Neuron (in vitro differentiated cells): Measurements from ENCODE around the gene ERFL.
A peak's percentile ranks its signal among the peaks of the same experiment; 100 is the strongest.
"Not testable (repeated sequence)": the region's sequence is repeated elsewhere in the genome, so short reads cannot be mapped to it uniquely, and the experiment has no call there.

Experiments
- H2AFZ ChIP-seq: one replicate; pipeline ENCODE4 v1.6.1; 2013; ENCODE audit warnings: low read depth, mild to moderate bottlenecking, inconsistent platforms, low read length, moderate library complexity
- H3K27me3 ChIP-seq: one replicate; pipeline ENCODE4 v1.6.1; 2013; ENCODE audit warnings: low read length; ENCODE audit not compliant: insufficient read depth
- H3K36me3 ChIP-seq: one replicate; pipeline ENCODE4 v1.6.1; 2013; ENCODE audit warnings: low read length; ENCODE audit not compliant: insufficient read depth
- H3K4me1 ChIP-seq: one replicate; pipeline ENCODE4 v1.6.1; 2013; ENCODE audit warnings: low read length; ENCODE audit not compliant: insufficient read depth
- H3K4me3 ChIP-seq: 2 replicates; pipeline ENCODE4 v1.5.1; 2013; ENCODE audit warnings: mild to moderate bottlenecking, low read length, moderate library complexity
- H3K9me3 ChIP-seq: one replicate; pipeline ENCODE4 v1.6.1; 2013; ENCODE audit warnings: low read length

ERFL gene

DNA sequence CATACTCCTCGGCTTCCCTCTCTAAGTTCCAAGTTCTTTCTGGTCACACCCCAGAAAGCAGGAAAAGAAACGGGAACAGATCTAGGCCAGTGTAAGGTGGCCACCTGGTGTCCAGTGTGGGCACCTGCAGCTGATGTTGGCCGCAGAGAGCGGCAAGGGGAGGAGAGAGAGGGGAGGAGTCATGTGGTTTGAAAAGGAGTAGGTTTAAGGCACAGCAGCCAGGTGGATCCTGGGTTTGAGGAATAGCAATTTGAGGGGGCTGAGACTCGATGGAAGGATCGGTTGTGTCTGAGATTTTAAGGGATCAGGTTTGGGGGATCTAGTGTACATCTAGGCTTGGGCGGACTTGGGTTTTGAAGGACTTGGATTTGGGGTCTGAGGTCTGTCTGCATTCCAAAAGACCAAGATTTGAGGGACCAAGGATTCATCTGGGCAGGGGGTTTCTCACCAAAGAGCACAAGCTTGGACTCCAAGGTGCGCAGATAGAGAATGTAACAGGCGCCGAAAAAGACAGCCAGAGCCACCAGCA, 29.7 kb upstream of the ERFL start:
- Histone ChIP-seq H3K9me3 (no peaks in the 10 kb centered on the region), H3K4me1 (peaks cover 12% of the 10 kb centered on the region), H2AFZ (no peak overlapping the region), H3K4me3 (peak overlapping the region; percentile 73), H3K36me3 (peaks cover 5% of the 10 kb centered on the region), H3K27me3 (no peaks in the 10 kb centered on the region)

DNA sequence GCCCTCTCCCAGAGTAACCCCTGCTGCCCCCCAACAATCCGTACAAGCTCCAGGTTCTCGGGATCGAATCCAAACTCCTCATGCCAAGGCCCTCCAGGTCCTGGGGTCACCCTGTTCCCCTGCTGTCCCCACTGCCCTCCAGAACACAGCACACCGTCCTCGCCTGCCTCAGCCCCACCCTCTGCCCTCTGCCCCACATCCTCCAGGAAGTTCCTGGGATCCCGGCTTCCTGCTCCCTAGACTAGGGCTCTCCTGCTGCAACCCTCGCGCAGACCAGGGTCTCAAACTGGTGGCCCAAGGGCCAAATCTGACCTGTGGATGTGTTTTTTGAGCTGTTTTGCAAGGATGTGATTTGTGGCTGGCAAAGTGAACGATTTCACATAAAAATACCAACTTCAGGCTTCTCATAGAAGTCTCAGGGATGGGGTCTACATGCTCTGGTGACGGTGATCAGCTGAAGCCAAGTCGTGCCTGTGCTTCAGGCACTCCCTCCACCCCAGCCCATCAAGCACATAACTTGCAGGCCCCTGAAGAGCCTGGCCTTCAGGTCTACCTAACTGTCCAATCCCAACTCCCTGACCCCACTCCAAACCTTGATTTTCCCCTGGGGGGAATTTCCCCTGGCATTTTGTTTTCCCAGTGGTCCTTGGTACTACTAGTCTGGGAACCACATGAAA, 29.1 kb upstream of the ERFL start:
- peaks cover 12% of the 10 kb centered on the region for H3K4me1 ChIP-seq
- no peak overlapping the region for H2AFZ ChIP-seq
- no peak overlapping the region for H3K4me3 ChIP-seq
- H3K9me3 ChIP-seq = no peaks in the 10 kb centered on the region
- no peaks in the 10 kb centered on the region for H3K27me3 ChIP-seq
- H3K36me3 ChIP-seq = peaks cover 5% of the 10 kb centered on the region

DNA sequence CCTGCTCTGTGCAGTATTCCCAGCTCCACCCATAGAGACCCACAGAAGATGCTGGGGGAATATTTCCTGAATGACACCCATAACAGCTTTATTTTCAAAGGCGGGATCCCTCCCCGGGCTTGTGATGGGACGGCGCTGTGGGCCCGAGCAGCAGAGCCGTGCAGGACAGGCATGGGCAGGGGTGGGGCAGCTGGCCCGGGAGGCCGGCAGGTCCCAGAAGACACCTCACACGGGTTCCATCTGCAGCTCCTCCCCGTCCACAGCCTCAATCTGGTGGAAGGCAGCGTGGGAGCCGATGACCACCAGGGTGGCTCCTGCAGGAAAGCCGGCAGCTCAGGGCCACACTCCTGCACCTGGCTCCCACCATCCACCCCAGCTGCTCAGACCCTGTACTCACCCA, 28.4 kb upstream of the ERFL start:
- Histone ChIP-seq H3K4me1 (peaks cover 12% of the 10 kb centered on the region), H3K36me3 (peaks cover 5% of the 10 kb centered on the region), H2AFZ (no peak overlapping the region), H3K9me3 (no peaks in the 10 kb centered on the region), H3K27me3 (no peaks in the 10 kb centered on the region), H3K4me3 (no peak overlapping the region)

DNA sequence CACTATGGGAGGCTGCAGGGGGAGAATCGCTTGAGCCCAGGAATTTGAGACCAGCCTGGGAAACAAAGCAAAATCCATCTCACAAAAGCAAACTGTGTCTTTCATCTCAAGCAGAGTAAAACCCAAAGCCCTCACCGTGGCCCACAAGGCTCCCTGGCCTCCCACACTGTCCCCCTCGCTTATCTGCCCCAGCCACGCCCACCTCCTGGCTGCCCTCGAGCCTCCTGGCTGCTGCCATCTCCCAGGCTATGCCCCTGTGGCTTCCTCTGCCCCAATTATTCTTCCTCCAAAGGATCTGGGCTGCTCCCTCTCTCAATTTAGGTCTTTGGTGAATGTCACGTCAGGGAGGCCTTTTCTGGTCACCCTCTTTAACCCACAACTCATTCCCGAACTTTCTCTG, 27.3 kb upstream of the ERFL start:
- H3K4me1 ChIP-seq = peaks cover 12% of the 10 kb centered on the region
- H3K9me3 ChIP-seq = no peaks in the 10 kb centered on the region
- H3K4me3 ChIP-seq = no peak overlapping the region
- H3K36me3 ChIP-seq = peaks cover 5% of the 10 kb centered on the region
- H3K27me3 ChIP-seq = no peaks in the 10 kb centered on the region
- no peak overlapping the region for H2AFZ ChIP-seq

DNA sequence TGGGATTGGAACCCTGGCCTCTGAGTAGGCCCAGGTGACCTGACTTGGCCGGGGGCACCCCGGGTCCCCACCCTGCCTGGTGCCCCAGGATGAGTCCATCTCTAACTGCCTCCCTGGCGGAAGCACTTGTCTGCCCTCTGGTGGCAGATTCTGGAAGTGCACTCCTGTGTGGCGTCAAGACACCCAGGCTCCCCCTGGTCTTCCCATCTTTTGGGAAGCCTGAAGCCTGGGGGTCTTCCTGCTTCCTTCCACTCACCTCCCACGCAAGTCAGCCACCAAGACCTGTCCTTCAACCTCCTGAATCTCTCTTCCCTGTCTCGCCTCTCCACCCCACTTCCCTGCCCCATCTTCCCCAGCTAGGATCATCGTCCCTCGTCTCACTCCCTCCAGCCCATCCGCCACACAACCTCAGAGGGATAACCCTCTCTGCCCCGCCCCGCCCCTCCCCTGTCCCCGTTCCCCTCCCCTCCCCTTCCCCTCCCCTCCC, 23.5 kb upstream of the ERFL start:
- H3K36me3 ChIP-seq = peaks cover 4% of the 10 kb centered on the region
- no peak overlapping the region for H2AFZ ChIP-seq
- no peaks in the 10 kb centered on the region for H3K9me3 ChIP-seq
- no peak overlapping the region for H3K4me3 ChIP-seq
- H3K27me3 ChIP-seq = no peaks in the 10 kb centered on the region
- no peaks in the 10 kb centered on the region for H3K4me1 ChIP-seq

DNA sequence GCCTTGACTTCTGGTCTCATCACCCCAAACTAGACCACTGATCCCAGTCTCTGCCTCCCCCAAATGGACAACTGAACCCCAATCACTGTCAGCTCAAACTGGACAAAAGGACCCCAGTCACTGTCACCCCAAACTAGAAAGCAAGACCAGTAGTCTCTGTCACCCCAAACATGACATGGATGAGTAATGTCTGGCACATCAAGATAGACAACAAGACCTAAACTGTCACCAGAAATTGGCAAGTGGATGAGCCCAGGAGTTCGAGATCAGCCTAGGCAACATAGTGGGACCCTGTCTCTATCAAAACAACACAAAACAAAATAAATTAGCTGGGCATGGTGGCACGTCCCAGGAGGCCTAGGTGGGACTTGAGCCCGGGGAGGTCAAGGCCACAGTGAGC, 18.8 kb upstream of the ERFL start:
- Histone ChIP-seq H3K36me3 (no peaks in the 10 kb centered on the region), H3K27me3 (no peaks in the 10 kb centered on the region), H3K4me3 (no peak overlapping the region), H2AFZ (no peak overlapping the region), H3K9me3 (no peaks in the 10 kb centered on the region), H3K4me1 (no peaks in the 10 kb centered on the region)

DNA sequence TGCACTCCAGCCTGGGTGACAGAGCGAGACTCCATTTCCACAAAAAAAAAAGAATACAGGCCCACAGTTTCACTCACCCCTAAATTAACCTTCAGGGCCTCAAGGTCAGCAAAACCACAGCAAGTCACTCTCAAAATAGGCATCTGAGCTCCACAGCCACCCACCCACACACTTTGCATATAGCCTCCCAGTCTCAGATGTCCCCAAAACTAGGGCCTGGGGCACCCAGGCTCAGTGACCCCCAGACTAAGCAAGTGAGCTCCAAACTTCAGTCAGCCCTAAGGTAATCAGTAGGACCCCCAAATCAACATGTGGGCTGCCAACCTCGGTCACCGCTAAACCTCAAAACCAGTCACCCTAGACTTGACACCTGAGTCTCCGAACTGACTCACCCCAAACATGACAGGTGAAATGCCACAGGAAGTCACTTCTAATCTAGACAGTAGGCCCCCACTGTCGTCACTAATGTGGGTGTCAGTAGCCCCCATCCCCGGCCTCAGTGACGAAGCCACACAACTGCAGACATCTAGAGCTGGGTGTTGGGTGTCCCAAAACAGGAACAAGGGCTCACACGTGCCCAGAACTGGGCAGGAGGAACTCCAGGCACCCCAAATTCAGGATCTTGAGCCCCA, 17.0 kb upstream of the ERFL start:
- Histone ChIP-seq H3K27me3 (no peaks in the 10 kb centered on the region), H2AFZ (no peak overlapping the region), H3K9me3 (no peaks in the 10 kb centered on the region), H3K4me1 (peaks cover 3% of the 10 kb centered on the region), H3K4me3 (no peak overlapping the region), H3K36me3 (no peaks in the 10 kb centered on the region)

DNA sequence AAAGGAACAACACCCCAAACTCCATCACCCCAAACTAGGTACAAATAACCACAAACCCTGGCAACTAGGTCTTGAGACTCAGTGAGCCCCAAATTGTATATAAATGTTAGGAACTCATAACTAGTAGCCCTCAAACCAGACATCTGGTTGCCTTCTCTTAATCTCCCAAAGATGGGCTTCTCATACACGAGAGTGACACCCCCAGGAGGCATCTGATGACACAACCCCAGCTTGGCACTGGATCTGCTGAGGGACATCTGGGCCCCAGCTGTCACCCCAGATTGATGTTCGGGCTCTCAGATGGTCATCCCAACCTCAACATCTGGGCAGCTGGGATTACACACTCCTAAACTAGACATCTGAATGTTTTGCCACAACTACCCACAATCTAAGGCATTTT, 16.1 kb upstream of the ERFL start:
- Histone ChIP-seq H3K36me3 (no peaks in the 10 kb centered on the region), H3K27me3 (no peaks in the 10 kb centered on the region), H3K4me3 (no peak overlapping the region), H2AFZ (no peak overlapping the region), H3K9me3 (no peaks in the 10 kb centered on the region), H3K4me1 (peaks cover 5% of the 10 kb centered on the region)

DNA sequence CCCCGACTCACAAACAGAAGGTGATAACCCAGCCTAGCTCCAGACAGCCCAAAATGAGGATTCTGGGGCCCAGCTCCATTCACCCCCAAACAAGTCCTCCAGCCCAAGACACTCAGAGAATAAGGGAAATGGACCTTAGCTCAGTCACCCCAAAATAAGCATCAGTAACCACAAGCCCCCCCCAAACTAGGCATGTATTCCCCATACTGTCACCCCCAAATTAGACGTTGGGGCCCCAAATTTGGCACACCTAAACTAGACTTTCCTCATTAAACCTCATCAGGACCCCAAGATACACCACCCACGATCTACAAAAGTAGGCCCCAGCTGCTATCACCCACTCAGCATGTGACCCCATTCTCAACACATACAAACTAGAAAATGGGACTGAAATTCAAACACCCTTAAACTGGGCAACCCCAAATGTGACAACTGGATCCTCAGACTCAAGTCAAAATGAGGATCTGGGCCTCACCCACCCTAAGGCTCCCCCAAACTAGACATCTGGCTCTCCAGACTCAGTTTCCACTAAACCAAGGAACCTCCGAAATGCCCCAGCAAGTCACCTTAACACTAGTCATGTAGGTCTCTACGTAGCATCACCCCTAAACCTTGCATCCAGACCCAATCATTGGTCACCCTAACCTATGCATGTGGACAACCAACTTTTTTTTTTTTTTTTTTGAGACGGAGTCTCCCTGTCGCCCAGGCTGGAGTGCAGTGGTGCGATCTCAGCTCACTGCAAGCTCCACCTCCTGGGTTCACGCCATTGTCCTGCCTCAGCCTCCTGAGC, 13.4 kb upstream of the ERFL start:
- Histone ChIP-seq H3K4me3 (no peak overlapping the region), H3K27me3 (peaks cover 8% of the 10 kb centered on the region), H3K4me1 (peaks cover 10% of the 10 kb centered on the region), H2AFZ (no peak overlapping the region), H3K9me3 (no peaks in the 10 kb centered on the region), H3K36me3 (no peaks in the 10 kb centered on the region)

DNA sequence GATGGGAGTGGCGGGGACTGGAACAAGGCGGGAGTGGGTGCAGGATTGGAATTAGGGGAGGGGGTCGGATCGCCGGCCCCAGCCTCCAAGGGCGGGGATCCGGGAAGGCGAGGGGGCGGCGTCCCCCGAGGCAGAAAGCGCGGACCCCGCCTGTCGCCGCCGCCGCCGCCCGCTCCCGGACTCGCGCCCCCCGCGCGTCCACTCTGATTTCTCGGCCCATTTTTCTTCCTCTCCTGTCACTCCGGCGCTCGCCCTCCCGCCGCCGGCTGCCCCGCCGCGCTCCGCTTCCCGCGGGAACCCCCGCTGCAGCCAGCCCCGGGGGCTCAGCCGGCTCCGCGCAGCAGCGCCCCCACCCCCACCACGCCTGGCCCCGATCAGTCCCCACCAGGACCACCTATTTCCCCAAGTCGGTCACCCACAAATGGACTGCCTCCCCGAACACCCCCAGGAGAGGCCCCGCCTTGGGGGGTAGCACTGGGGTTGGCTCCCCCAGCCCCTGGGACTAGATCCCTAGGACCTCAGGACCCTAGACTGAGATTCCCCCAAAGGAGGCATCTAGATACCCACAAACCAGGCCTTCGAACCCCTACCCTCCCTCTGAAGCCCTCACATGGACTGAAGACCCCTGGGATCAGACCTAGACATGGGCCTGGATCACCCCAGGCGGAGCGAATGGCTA, 12.6 kb upstream of the ERFL start:
- Histone ChIP-seq H3K27me3 (peaks cover 14% of the 10 kb centered on the region), H2AFZ (peak overlapping the region; percentile 46), H3K36me3 (no peaks in the 10 kb centered on the region), H3K9me3 (no peaks in the 10 kb centered on the region), H3K4me3 (peak overlapping the region; percentile 37), H3K4me1 (peaks cover 10% of the 10 kb centered on the region)

DNA sequence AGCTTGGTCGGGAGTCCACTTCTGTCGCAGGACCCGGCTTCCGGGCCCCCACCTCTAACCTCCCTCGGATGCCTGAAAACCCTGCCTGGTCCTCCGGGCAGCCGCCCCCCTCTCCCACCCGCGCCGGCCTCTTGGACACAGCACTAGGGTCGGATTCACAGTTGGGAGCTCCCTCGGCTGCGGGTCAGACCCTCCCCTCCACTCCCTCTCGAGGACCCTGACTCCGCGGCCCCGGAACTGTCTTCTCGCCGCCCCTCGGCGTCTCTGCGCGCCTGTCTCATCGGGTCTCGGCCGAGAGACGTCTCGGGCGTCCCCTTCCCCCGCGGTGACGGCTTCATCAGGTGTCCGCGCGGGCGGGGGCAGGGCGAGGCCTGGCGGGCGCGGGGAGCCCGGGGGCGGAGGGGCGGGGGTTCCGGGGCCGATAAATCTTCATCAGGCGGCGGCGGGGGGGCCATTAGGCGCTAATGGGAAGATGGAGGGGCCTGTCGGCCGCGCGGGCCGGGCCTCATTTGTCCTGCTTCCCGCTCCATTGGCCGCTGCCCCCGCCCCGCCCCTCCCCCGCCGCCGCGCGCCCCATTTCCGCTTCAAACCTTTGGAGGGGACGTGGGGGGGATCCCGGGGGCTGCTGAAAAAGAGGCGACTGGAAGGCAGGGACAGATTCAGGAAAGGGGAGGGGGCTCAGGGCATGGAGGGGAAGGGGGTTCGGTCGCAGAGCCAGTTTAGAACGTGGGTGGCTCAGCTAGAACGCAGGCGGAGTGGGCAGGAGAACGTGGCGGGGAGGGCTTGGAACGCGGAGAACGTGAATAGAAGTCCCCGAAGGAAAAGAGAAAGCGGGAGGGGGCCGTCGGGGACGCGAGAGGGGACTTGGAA, 11.8 kb upstream of the ERFL start:
- Histone ChIP-seq H3K9me3 (no peaks in the 10 kb centered on the region), H3K27me3 (peaks cover 18% of the 10 kb centered on the region), H3K36me3 (no peaks in the 10 kb centered on the region), H2AFZ (peak overlapping the region; percentile 91), H3K4me1 (peaks cover 10% of the 10 kb centered on the region), H3K4me3 (peak overlapping the region; percentile 62)

DNA sequence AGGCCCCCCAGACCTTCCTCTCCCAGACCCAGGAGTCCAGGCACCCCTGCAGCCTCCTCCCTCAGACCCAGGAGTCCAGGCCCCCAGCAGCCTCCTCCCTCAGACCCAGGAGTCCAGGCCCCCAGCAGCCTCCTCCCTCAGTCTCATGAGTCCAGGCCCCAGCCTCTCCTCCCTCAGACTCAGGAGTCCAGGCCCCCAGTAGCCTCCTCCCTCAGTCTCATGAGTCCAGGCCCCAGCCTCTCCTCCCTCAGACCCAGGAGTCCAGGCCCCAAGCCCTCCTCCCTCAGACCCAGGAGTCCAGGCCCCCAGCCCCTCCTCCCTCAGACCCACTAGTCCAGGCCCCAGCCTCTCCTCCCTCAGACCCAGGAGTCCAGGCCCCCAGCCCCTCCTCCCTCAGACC, 11.0 kb upstream of the ERFL start:
- H3K36me3 ChIP-seq, H3K9me3 ChIP-seq, H2AFZ ChIP-seq, H3K4me1 ChIP-seq, H3K4me3 ChIP-seq: not testable (repeated sequence)
- H3K27me3 ChIP-seq = peaks cover 20% of the 10 kb centered on the region
